Measurements from ENCODE around the gene BICRAL. TPM values are rescaled to one million over a fixed set of nuclear protein-coding genes. Genes with fewer than 3 reads are reported as not detected.

The BICRAL gene
- total RNA-seq, 1 donor from 2014 or later: 2.9 TPM

DNA sequence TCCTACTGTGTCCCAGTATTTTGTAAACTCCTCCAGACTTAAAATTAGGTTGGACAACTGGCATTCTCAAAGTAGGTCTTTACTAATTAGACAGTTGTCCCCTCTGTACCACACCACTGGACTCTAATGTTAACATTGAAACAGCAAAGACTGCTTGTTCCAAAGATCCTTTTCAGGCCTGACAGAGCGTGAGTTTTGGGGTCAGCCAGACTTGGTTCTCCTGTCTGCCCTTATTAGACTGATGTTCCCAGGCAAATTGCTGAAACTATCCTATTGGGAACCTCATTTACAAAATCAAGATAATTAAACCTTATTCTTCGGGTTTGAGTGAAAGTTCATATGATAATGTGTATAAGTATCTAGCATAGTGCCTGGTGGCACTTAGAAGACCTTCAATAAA lies 3.7 kb upstream of the BICRAL start:
- no peak overlapping the region for H3K4me3 ChIP-seq (ENCODE audit: low read depth, low read length)
- no peak for DNase-seq (ENCODE audit: low read depth)
- TF ChIP-seq, protein P1, sequence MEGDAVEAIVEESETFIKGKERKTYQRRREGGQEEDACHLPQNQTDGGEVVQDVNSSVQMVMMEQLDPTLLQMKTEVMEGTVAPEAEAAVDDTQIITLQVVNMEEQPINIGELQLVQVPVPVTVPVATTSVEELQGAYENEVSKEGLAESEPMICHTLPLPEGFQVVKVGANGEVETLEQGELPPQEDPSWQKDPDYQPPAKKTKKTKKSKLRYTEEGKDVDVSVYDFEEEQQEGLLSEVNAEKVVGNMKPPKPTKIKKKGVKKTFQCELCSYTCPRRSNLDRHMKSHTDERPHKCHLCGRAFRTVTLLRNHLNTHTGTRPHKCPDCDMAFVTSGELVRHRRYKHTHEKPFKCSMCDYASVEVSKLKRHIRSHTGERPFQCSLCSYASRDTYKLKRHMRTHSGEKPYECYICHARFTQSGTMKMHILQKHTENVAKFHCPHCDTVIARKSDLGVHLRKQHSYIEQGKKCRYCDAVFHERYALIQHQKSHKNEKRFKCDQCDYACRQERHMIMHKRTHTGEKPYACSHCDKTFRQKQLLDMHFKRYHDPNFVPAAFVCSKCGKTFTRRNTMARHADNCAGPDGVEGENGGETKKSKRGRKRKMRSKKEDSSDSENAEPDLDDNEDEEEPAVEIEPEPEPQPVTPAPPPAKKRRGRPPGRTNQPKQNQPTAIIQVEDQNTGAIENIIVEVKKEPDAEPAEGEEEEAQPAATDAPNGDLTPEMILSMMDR (conservative IDR thresholded peaks at IDR 0.05; ENCODE audit: low read depth, low read length): no peak

DNA sequence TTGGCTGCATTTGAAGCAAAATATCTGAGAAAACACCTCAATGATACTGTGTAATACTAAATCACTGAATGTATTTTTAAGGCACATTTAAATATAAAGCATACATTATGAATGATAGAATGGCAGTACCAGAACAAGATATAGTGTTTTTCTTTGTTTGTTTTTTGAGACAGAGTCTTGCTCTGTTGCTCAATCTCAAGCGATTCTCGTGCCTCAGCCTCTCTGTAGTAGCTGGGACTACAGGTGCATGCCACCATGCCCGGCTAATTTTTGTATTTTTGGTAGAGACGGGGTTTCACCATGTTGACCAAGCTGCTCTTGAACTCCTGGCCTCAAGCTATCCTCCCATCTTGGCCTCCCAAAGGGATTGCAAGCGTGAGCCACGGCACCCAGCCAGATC lies 2.3 kb upstream of the BICRAL start:
- TF ChIP-seq, protein P1 (conservative IDR thresholded peaks at IDR 0.05; ENCODE audit: low read depth, low read length): no peak
- no peak for DNase-seq (ENCODE audit: low read depth)
- no peak overlapping the region for H3K4me3 ChIP-seq (ENCODE audit: low read depth, low read length)

DNA sequence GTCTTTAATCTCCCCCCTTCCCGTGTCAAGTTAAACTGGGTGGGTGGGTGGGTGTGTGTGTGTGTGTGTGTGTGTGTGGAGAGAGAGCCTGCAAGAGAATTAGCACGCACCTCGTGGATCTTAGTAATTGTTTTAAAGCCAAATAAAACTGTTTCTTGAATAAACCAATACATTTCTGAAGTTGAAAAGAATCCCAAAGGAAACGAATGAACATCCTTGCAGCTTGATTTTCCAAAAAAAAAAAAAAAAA lies 381 bp upstream of the BICRAL start:
- TF ChIP-seq, protein P1 (conservative IDR thresholded peaks at IDR 0.05; ENCODE audit: low read depth, low read length): no peak
- no peak for DNase-seq (ENCODE audit: low read depth)

DNA sequence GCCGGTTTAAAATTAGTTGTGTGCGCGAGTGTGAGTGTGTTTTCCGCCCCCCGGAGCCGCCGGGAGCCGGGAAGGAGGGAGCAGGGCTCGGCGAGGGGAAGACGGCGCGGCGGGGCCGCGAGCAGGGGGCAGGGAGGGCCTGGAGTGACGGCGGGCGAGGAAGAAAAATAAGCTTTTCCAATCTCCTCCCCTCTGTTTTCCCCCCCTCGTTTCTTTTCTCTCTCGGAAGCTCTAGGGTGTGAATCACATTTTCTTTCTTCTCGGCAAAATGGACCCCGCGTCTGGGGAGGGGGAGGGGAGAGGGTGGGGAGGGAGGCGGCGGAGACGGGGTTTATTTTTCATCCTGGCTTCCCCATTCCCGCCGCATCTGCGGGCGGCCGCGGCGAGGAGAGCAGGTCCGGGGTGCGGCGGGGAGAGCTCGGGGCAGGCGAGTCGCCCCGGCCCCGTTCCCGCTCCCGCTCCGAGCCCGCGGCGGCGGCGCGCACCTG lies 881 bp downstream of the BICRAL start:
- TF ChIP-seq, protein P1 (conservative IDR thresholded peaks at IDR 0.05; ENCODE audit: low read depth, low read length): no peak
- H3K4me3 ChIP-seq (ENCODE audit: low read depth, low read length): peak overlapping the region; percentile 81
- DNase-seq (ENCODE audit: low read depth): no peak

More for the DNA sequence above, 381 bp upstream of the BICRAL start:
- H3K4me3 ChIP-seq (ENCODE audit: low read depth, low read length): peak overlapping the region; percentile 81

DNA sequence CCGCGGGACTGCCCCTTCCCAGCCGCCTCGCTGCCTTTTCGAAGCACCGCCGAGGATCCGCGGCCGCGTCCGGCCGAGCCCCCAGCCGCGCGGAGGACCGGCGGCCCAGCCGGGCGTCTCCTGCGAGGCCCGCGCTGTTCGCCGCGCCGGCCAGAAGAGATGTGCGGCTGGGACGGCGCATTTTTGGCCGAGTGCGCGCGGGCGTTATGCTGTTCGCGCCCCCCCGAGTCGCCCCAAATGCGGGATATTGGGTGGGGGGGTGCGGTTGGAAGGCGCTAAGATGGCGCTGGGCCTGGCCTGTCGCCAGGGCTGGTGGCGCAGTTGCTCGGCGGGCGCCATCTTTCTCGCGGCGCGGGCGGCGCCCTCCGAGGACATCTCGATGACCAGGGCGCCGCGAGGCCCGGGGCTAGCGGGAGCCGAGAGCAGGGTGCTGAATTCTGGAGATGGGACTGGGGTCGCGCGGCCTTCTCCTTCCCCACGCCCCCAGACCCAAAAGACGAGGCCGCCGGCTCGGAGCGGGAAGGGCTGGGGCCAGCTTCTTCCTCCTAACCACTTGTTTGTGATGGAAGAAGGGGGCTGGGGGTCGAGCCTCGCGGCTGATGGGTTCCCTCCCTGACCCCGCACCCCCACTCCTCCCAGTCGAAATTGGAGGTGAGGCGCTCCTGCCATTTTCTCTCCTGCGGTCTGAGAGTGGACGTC lies 1.5 kb downstream of the BICRAL start:
- H3K4me3 ChIP-seq (ENCODE audit: low read depth, low read length): peak overlapping the region; percentile 81
- DNase-seq (ENCODE audit: low read depth): no peak
- TF ChIP-seq, protein P1 (conservative IDR thresholded peaks at IDR 0.05; ENCODE audit: low read depth, low read length): no peak

DNA sequence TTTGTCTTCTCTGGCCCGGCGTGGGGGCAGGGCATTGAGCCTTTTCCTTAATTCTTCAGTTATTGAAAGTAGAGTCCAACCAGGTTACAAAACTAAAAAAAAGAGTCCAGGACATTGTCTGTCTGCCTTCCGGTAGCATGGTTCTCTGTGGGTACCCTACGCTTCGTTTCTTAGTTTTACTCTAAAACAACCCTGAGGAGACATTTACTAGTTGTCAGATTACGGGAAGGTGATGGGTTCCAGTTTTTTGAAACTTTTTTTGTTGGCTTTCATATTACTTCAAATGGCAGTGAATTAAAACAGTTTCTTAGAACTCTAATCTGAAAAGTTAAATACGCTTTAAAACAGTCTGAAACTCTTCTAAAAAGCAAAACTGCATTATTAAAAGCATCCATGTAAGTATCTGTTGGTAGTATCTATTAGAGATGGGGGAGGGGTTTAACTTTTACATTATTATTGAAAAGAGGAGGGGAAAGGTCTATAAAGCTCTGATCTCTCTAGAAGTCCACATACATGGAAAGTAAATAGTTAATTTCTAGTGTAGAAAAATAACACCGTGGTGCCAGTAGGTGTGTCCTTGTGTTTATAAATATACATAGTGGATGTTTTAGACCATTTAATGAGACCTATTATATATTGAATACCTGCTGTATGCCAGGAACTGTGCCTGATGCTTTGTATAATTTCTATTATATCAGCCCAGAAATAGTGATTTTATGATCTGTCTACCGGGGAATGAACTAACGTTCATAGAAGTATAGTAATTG lies 2.2 kb downstream of the BICRAL start:
- DNase-seq (ENCODE audit: low read depth): no peak
- H3K4me3 ChIP-seq (ENCODE audit: low read depth, low read length): peak overlapping the region; percentile 81
- TF ChIP-seq, protein P1 (conservative IDR thresholded peaks at IDR 0.05; ENCODE audit: low read depth, low read length): no peak

All from epithelial cell of proximal tubule (primary cell).